ENCODE results near the gene COL9A3.
"Not testable (repeated sequence)": the region's sequence is repeated elsewhere in the genome, so short reads cannot be mapped to it uniquely, and the experiment has no call there.

Gene COL9A3

GRCh38 chr20:62860391-62860923 is 43.6 kb downstream of the COL9A3 start:
- DNase-seq, result no peak

GRCh38 chr20:62860924-62861691 is 44.3 kb downstream of the COL9A3 start:
- peak; percentile 37 for DNase-seq

- DNase-seq, result peak; percentile 84
Measured at GRCh38 chr20:62861726-62862336, 45.0 kb downstream of the COL9A3 start, which contains the start of gene TCFL5. TCFL5 (minus strand) TSS chr20:62861822; CDS start chr20:62861670, 152 bp downstream.

DNA sequence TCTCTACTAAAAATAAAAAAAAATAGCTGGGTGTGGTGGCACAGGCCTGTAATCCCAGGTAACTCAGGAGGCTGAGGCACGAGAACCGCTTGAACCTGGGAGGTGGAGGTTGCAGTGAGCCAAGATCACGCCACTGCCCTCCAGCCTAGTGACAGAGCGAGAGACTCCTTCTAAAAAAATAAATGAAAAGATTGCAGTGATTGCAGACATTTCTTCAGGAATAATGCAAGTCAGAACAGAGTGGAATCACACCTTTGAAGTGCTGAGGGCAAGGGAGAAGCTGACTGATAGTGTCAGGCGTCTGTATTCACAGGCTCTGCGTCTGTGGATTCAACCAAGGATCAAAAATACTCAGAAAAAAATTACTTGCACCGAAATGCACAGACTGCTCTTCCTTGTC is 47.4 kb downstream of the COL9A3 start:
- no peak for DNase-seq

DNA sequence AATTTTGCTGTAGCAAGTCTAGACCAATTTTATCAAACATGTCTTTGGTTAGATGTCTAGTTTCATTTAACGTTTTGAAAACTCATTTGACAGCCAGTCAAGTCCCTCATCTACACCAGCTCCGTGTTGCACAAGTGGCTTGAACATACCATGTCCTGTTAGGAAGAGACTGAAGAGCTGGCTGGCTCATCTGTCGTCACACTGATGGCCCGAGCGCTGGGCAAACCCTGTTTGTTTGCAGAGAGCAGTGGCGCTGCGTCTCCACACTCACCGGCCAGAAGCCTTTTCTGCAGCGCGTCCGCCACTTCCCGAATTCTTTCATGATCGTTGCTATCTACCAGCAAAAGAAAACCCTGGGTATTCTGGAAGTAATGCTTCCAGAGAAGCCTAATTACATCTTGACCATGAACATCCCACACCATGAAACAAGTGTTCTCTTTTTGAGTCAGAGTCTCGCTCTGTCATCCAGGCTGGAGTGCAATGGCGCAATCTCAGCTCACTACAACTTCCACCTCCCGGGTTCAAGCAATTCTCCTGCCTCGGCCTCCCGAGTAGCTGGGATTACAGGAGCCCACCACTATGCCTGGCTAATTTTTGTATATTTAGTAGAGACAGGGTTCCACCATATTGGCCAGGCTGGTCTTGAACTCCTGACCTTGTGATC is 55.5 kb downstream of the COL9A3 start:
- no peak for DNase-seq

- no peak for DNase-seq
Measured at GRCh38 chr20:62872862-62873261, 56.0 kb downstream of the COL9A3 start.

DNA sequence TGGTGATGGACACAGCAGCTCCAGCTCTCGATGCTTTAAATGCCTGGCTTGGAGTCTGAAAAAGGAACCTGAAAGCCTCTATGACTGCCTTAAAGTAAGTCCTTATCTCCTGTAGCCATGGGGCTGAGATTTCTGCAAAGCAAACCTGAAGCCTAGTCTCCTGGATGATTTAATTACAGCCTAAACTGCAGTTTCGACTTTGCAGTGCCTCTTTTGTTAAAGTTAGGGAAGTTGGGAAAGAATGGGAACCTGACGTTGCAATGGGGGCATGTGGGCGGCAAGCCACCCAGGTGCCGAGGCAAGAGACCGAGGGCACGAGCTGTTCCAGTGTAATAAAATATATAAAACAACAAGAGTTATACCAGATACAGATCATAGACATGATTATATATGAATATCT is 56.4 kb downstream of the COL9A3 start:
- no peak for DNase-seq

- not testable (repeated sequence) for DNase-seq
Measured at GRCh38 chr20:62873681-62874031, 56.8 kb downstream of the COL9A3 start.

GRCh38 chr20:62874964-62875344 is 58.1 kb downstream of the COL9A3 start:
- DNase-seq, result no peak

DNA sequence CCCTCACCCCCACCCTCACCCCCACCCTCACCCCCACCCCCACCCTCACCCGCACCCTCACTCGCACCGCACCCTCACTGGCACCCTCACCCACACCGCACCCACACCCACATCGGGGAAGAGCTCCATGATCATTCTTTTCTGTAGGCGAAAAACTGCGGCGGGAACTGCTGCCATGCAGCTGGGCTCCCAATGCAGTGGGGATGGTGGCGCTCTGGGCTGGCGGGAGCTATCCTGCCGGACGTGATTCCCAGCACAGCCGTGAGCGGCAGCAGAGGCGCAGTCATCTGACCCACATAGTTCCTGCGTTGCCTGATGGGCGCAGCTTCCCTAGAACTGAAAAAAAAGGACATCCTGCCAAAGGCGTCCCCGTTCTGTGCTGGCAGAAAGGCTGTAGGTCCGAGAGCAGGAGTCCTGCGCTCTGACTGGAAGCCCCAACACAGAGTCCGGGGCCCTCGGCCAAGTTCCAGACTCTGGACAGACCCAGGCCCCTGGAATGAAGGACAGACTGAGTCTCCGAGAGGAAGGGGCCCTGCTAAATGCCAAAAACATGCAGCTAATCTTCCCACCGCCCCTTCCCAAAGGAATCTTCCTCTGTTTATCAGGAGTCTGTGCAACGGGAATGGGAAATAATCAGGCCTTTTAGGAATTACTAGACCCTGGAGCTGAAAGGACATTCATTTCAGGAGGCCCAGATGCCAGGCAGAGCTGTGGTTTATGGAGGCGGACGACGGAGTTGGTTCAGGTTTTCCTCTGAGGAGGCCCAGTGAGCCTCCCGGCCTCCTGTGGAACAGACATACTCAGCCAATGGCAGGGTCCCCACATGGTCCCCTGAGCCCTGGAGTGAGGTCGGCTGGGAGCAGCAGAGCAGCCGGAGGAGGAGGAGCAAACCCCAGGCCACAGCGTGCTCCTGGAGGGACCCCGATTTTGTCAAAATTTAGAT is 58.8 kb downstream of the COL9A3 start:
- DNase-seq, result no peak

GRCh38 chr20:62876501-62876901 is 59.7 kb downstream of the COL9A3 start:
- no peak for DNase-seq

GRCh38 chr20:62876902-62877816 is 60.3 kb downstream of the COL9A3 start:
- no peak for DNase-seq

DNA sequence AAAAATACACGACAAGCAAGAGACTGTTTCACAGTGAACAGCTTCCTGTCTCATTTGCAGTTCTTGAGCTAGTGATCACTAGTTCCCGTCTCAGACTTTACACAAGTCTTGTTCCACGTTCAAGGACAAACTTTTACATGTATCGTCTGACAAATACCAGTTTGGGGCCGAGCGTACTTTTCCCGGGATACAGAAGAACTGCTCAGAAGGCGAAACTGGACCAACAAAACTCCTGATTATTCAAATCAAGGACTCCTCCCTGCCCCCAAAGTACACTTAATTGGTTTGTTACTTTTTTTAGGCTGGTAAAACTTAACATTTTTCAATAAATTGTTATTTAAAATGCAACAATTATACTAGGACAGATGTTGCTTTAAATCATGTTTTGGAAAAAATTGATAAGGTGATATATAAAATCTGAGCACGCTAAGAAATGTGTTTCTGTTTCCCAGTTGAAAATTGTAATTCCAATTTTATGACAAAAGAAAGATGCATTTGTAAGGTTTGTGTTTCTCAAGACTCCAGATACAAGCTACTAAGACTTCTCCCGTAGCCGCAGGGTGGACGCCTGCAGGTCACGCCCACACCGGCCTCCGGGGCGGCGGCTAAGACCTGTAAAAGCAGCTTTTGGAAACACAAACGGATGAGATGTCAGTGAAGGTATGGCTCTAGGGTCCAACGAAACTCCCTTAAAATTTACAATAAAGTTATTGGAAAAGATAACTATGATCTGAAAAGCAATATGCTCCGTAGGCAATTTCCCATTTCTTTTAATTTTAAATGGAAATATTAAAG is 61.6 kb downstream of the COL9A3 start:
- DNase-seq, result no peak

GRCh38 chr20:62879275-62880146 is 62.7 kb downstream of the COL9A3 start:
- DNase-seq, result no peak

DNA sequence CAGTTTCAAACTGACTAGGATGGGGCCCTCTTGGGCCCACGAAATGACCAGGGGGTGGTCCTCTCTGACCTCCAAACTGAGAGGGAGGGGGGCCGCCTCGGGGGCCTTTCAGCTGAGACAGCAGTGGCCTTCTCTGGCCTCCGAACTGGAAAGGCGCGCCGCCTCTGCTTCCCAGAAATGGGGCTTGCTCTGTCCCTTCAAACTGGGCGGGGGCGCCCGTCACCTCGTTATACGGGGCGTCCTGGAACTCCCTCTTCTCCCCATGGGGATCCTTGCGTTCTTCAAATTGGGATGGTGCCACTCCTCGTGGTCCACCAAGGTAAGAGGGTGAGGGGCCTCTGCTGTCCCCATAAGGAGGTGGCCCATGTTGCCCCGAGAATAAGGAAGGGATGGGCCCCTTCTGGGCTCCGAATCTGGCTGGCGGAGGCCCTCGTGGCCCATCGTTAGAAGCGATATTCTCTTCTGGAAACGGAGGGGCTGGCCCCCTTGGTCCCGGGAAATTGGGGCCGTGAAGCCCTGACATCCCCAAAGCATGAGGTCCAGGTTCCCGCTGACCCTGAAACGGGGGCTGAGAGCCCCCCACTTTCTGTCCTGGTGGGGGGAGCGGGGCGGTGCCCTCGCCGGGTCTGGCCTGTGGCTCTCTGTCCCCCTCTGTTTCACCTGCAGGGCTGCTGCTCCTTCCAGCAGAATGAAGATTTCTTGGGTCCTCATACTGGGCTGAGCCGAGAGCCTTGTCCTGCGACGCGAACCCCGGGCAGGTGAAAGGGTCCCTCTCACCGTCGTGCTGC is 63.5 kb downstream of the COL9A3 start:
- DNase-seq, result no peak

- DNase-seq, result no peak
Measured at GRCh38 chr20:62880935-62881661, 64.2 kb downstream of the COL9A3 start.

DNA sequence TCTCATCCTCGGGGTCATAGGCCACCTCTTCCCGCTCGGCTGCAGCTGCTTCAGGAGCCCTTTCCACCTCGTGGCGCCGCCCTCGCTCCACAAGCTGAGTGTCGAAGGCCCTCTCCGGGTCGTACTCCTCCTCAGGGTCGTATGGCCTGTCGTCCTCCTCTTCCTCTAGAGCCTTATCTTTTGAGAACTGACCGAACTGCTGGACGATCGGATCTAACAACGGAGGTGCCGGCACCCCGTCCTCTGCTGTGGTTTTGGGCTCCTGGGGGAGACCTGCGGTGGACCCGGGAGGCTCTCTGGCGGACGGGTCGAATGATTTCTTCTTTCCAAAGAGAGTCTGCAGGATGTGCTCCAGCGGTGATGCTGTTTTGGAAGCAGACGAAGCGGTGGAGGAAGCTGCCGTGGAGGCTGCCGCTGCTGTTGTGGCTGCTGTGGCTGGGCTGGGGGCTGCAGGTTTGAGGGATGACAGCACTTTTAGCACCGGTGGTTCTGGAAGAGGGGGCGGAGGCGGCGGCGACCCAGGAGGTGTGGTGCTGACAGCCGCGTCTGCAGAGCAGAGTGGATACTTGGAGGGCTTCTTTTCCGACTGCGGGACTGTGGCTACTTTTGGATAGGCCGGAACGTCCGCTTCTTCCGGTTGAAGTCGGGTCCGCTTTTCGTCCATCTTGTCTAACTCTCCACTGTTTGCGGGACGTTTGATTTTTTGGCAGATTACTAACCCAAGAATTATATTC is 65.0 kb downstream of the COL9A3 start:
- no peak for DNase-seq

Data from stimulated activated naive CD4-positive, alpha-beta T cell treated with Interleukin-2 at 50 U/mL for 16 hours (primary cell).